A549 (cell line): ENCODE measurements around the gene ATF7IP2. TPM values are rescaled to one million over a fixed set of nuclear protein-coding genes. Genes with fewer than 3 reads are reported as not detected.

Experiments used
- ATAC-seq, 2 experiments: fragments of 200-7000 bp in 1 of 2; fragments of >200 bp in 1 of 2; cut with Nextera tagmentation in 1 of 2; cut with Tn5 transposase in 1 of 2; 3 replicates each; pipeline versions ENCODE4 v1.8.0 to v1.9.1; 2018 to 2020; ENCODE audit warnings: mild to moderate bottlenecking in 1 of 2, moderate library complexity in 1 of 2
- CTCF ChIA-PET: fragments of 300-600 bp; sonication (Branson Sonifier 250); formaldehyde crosslinking; extraction: SDS; loops from one replicate; lab custom pipeline; 2021; ENCODE audit warnings: antibody characterized with exemption, inconsistent platforms; lab: Yijun Ruan, JAX
- POLR2A ChIA-PET: fragments of 350-600 bp; formaldehyde crosslinking; extraction: SDS; loops from one replicate; lab custom pipeline; 2021; ENCODE audit warnings: antibody characterized with exemption, inconsistent platforms; lab: Yijun Ruan, JAX
- DNase-seq, 2 experiments: peaks; one replicate each; pipeline versions ENCODE4 v3.0.0 to v3.0.0-alpha.2; 2011 to 2016; ENCODE audit warnings: low read depth in 1 of 2, low spot score in 1 of 2
- FAIRE-seq: peaks from 2 replicates; lab custom pipeline; 2011; peaks lifted over from hg19 to GRCh38; lab: Jason Lieb, UNC
- H3K27ac ChIP-seq, 2 experiments: fragments of >200 bp; sonication (Bioruptor Twin); formaldehyde crosslinking; 3 replicates each; pipeline ENCODE4 v1.5.1; 2016 to 2017
- H3K4me1 ChIP-seq: fragments of >200 bp; sonication (Bioruptor Twin); formaldehyde crosslinking; 3 replicates; pipeline ENCODE4 v1.6.1; 2016
- H3K4me2 ChIP-seq: fragments of >200 bp; sonication (Bioruptor Twin); formaldehyde crosslinking; 3 replicates; pipeline ENCODE4 v1.6.1; 2016
- H3K4me3 ChIP-seq: fragments of >200 bp; sonication (Bioruptor Twin); formaldehyde crosslinking; 3 replicates; pipeline ENCODE4 v1.5.1; 2016
- H3K9me3 ChIP-seq: fragments of >200 bp; sonication (Bioruptor Twin); formaldehyde crosslinking; 3 replicates; pipeline ENCODE4 v1.6.1; 2016
- ATOH8 ChIP-seq: fragments of 250-450 bp; sonication (Bioruptor Pico); IDR thresholded peaks from 2 replicates; pipeline ENCODE4 v1.5.0; 2020; ENCODE audit warnings: low read depth, mild to moderate bottlenecking, moderate library complexity
- BCL3 ChIP-seq: fragments of >200 bp; sonication (Bioruptor Twin); formaldehyde crosslinking; IDR thresholded peaks from 3 replicates; pipeline ENCODE4 v1.6.1; 2016
- BHLHE40 ChIP-seq: IDR thresholded peaks from 2 replicates; pipeline ENCODE4 v1.6.1; 2012; ENCODE audit warnings: low read depth, low read length, inconsistent platforms
- CBX8 ChIP-seq: fragments of 200-600 bp; sonication (generic); IDR thresholded peaks from 2 replicates; pipeline ENCODE4 v1.6.1; 2016
- CHD2 ChIP-seq: fragments of 150-350 bp; IDR thresholded peaks from 2 replicates; pipeline ENCODE4 v1.6.1; 2014; ENCODE audit warnings: low read length; ENCODE audit not compliant: partially characterized antibody
- EHF ChIP-seq: fragments of 250-450 bp; sonication (Bioruptor Pico); IDR thresholded peaks from 2 replicates; pipeline ENCODE4 v1.5.0; 2020; ENCODE audit warnings: mild to moderate bottlenecking
- ESRRA ChIP-seq: fragments of 150-350 bp; IDR thresholded peaks from 2 replicates; pipeline ENCODE4 v1.6.1; 2014; ENCODE audit warnings: mild to moderate bottlenecking, low read length, borderline replicate concordance
- FOSB ChIP-seq: fragments of 250-450 bp; sonication (Bioruptor Pico); IDR thresholded peaks from 2 replicates; pipeline ENCODE4 v1.5.0; 2020; ENCODE audit warnings: mild to moderate bottlenecking, moderate library complexity
- FOXS1 ChIP-seq: fragments of 250-450 bp; sonication (Bioruptor Pico); IDR thresholded peaks from 2 replicates; pipeline ENCODE4 v1.5.0; 2020; ENCODE audit warnings: mild to moderate bottlenecking, moderate library complexity
- GATA3 ChIP-seq: IDR thresholded peaks from 2 replicates; pipeline ENCODE4 v1.6.1; 2012; ENCODE audit warnings: borderline replicate concordance
- HEYL ChIP-seq: fragments of 250-450 bp; sonication (Bioruptor Pico); IDR thresholded peaks from 2 replicates; pipeline ENCODE4 v1.8.0; 2021; ENCODE audit warnings: mild to moderate bottlenecking, moderate library complexity
- HOXA7 ChIP-seq: fragments of 250-450 bp; sonication (Bioruptor Pico); IDR thresholded peaks from 2 replicates; pipeline ENCODE4 v1.5.0; 2020; ENCODE audit warnings: mild to moderate bottlenecking, moderate library complexity
- JUN ChIP-seq, 2 experiments: fragments of >200 bp; sonication (Bioruptor Twin); formaldehyde crosslinking; IDR thresholded peaks; 2 replicates in 1 of 2; 3 replicates in 1 of 2; pipeline ENCODE4 v1.6.1; 2016 to 2017
- JUNB ChIP-seq: fragments of >200 bp; sonication (Bioruptor Twin); formaldehyde crosslinking; IDR thresholded peaks from 2 replicates; pipeline ENCODE4 v1.6.1; 2016
- KDM1A ChIP-seq: fragments of 200-600 bp; sonication (generic); IDR thresholded peaks from 2 replicates; pipeline ENCODE4 v1.6.1; 2016; ENCODE audit warnings: low read depth, mild to moderate bottlenecking
- MYC ChIP-seq: IDR thresholded peaks from 2 replicates; pipeline ENCODE4 v1.6.1; 2012; ENCODE audit warnings: mild to moderate bottlenecking, inconsistent platforms, low read length, improper control_type of control experiment, borderline replicate concordance
- NFE2L2 ChIP-seq: fragments of 150-350 bp; conservative IDR thresholded peaks from 2 replicates; pipeline ENCODE4 v1.6.1; 2014; ENCODE audit warnings: low read length
- PBX3 ChIP-seq: IDR thresholded peaks from 2 replicates; pipeline ENCODE4 v1.6.1; 2012
- PHF8 ChIP-seq: fragments of 200-600 bp; sonication (generic); IDR thresholded peaks from 2 replicates; pipeline ENCODE4 v1.6.1; 2016; ENCODE audit warnings: low read depth, mild to moderate bottlenecking, antibody characterized with exemption, moderate library complexity, borderline replicate concordance
- POLR2A ChIP-seq: IDR thresholded peaks from 2 replicates; pipeline ENCODE4 v1.6.1; 2012; ENCODE audit warnings: mild to moderate bottlenecking, low read length
- POLR2AphosphoS2 ChIP-seq: conservative IDR thresholded peaks from 2 replicates; pipeline ENCODE4 v1.6.1; 2012; ENCODE audit warnings: low read length, improper control_type of control experiment, inconsistent platforms
- RAD21 ChIP-seq, 2 experiments: fragments of >200 bp in 1 of 2; sonication (Bioruptor Twin) in 1 of 2; formaldehyde crosslinking in 1 of 2; IDR thresholded peaks in 1 of 2; conservative IDR thresholded peaks in 1 of 2; 2 replicates in 1 of 2; 3 replicates in 1 of 2; pipeline ENCODE4 v1.6.1; 2012 to 2018; ENCODE audit warnings: inconsistent platforms in 1 of 2
- RCOR1 ChIP-seq: fragments of 150-350 bp; IDR thresholded peaks from 2 replicates; pipeline ENCODE4 v1.6.1; 2014; ENCODE audit warnings: antibody characterized with exemption, low read length, low read depth
- RFX5 ChIP-seq: fragments of 450-650 bp; IDR thresholded peaks from 2 replicates; pipeline ENCODE4 v1.7.1; 2014; ENCODE audit warnings: antibody characterized with exemption, mild to moderate bottlenecking, moderate library complexity
- RNF2 ChIP-seq: fragments of 200-600 bp; sonication (generic); IDR thresholded peaks from 2 replicates; pipeline ENCODE4 v1.6.1; 2016; ENCODE audit warnings: low read depth, mild to moderate bottlenecking, antibody characterized with exemption, moderate library complexity, borderline replicate concordance
- TFCP2L1 ChIP-seq: fragments of 250-450 bp; sonication (Bioruptor Pico); IDR thresholded peaks from 2 replicates; pipeline ENCODE4 v1.5.0; 2021; ENCODE audit warnings: mild to moderate bottlenecking
- TP53 ChIP-seq: fragments of 250-450 bp; sonication (Bioruptor Pico); IDR thresholded peaks from 2 replicates; pipeline ENCODE4 v1.5.0; 2021; ENCODE audit warnings: mild to moderate bottlenecking, moderate library complexity
- USF2 ChIP-seq: fragments of 450-650 bp; IDR thresholded peaks from 2 replicates; pipeline ENCODE4 v1.6.1; 2014; ENCODE audit warnings: antibody characterized with exemption
- ZFP36 ChIP-seq: fragments of 450-650 bp; IDR thresholded peaks from 2 replicates; pipeline ENCODE4 v1.6.1; 2014; ENCODE audit warnings: borderline replicate concordance; ENCODE audit not compliant: partially characterized antibody
- ZSCAN20 ChIP-seq: fragments of 250-450 bp; sonication (Bioruptor Pico); IDR thresholded peaks from 2 replicates; pipeline ENCODE4 v1.8.0; 2022; ENCODE audit warnings: mild to moderate bottlenecking, moderate library complexity
- WGBS: methylation state at CpG from one replicate; pipeline ENCODE4 v1.1.6; 2017; ENCODE audit errors: missing lambda C conversion rate; 5-methylcytosine and 5-hydroxymethylcytosine counted together
- polyA plus RNA-seq, 4 experiments: library from polyadenylated mRNA; depleted of rRNA in 3 of 4; stranded (reverse); fragments of >200 nt; fragmentation: RNase III in 1 of 4; extraction: RNeasy Plus Mini Kit Qiagen cat#74134 plus additional on column Dnase treatment in 1 of 4; gene quantifications; 2 replicates in 3 of 4; 3 replicates in 1 of 4; pipeline ENCODE4 v1.2.3, GENCODE V29; 2011 to 2017

The ATF7IP2 gene
- polyA plus RNA-seq, 2 of the 4 experiments (the other 2 are of a cell fraction), result 12.3 to 23.5 TPM

- Histone ChIP-seq H3K4me3 (no peak overlapping the region), H3K4me2 (no peak overlapping the region), H3K27ac (no peak overlapping the region), H3K9me3 (no peaks in the 10 kb centered on the region; the same call in 2 of the 3 replicates), H3K4me1 (no peaks in the 10 kb centered on the region)
- POLR2A ChIA-PET, result no interaction called here
- TF ChIP-seq TFCP2L1 (CRISPR knock-in tag) (no peak), RAD21 (conservative IDR thresholded peaks at IDR 0.05 in 1 of 2, IDR thresholded peaks at IDR 0.05 in 1 of 2) (no peak), CBX8 (no peak), HOXA7 (CRISPR knock-in tag) (no peak), BCL3 (no peak), PHF8 (no peak), RNF2 (no peak), FOSB (no peak), BHLHE40 (no peak), NFE2L2 (no peak), KDM1A (no peak), FOXS1 (CRISPR knock-in tag) (no peak), RFX5 (no peak), ZFP36 (no peak)
- ATAC-seq (no peak), DNase-seq (no peak), FAIRE-seq (no peak)
- CTCF ChIA-PET, result interaction anchor here (0.9 kb wide), 1 partner anchor 284 kb away, joined by 4 read pairs; no protein-coding TSS in a partner anchor
- 89% methylated on average over 5 of the region's 6 CpGs for whole genome bisulfite sequencing
Measured at GRCh38 chr16:10453159-10453510, 67.3 kb downstream of the ATF7IP2 start.

GRCh38 chr16:10465821-10466220 is 80.0 kb downstream of the ATF7IP2 start:
- H3K4me3 ChIP-seq, result no peak overlapping the region
- CTCF ChIA-PET, result interaction anchor here (0.8 kb wide), 1 partner anchor 48 kb away, joined by 3 read pairs; no protein-coding TSS in a partner anchor
- H3K4me1 ChIP-seq, result no peaks in the 10 kb centered on the region
- FAIRE-seq (no peak), ATAC-seq (no peak)
- H3K4me2 ChIP-seq, result no peak overlapping the region
- no peak overlapping the region for H3K27ac ChIP-seq
- POLR2A ChIA-PET, result no interaction called here
- WGBS, result 88% methylated on average over 2 of the region's 2 CpGs
- no peak for TF ChIP-seq MYC
- no peak for TF ChIP-seq FOXS1 (CRISPR knock-in tag)
- TF ChIP-seq POLR2A, result no peak
- no peak for TF ChIP-seq GATA3
- TF ChIP-seq JUNB, result no peak
- TF ChIP-seq POLR2AphosphoS2, result no peak
- TF ChIP-seq ATOH8 (CRISPR knock-in tag), result no peak
- no peak for TF ChIP-seq HEYL (CRISPR knock-in tag)
- no peak for TF ChIP-seq KDM1A
- no peak for TF ChIP-seq TP53 (CRISPR knock-in tag)
- TF ChIP-seq CHD2, result no peak
- no peak for TF ChIP-seq ESRRA
- no peak for TF ChIP-seq ZSCAN20 (CRISPR knock-in tag)
- TF ChIP-seq CBX8, result no peak
- no peak for TF ChIP-seq PBX3
- TF ChIP-seq NFE2L2, result no peak
- no peak for TF ChIP-seq RCOR1
- no peak for TF ChIP-seq JUN (IDR thresholded peaks at IDR 0.05)
- no peak for TF ChIP-seq USF2
- no peak for TF ChIP-seq EHF (CRISPR knock-in tag)
- TF ChIP-seq, all 56 proteins: peak for 0
- no peaks in the 10 kb centered on the region for H3K9me3 ChIP-seq
- DNase-seq, result no peak
